Small intestine (tissue), 7 donors: ENCODE results near the gene KPTN. TPM values are rescaled to one million over a fixed set of nuclear protein-coding genes. Genes with fewer than 3 reads are reported as not detected.

Source experiments
- DNase-seq, 2 donors: peaks; one replicate each; pipeline versions ENCODE4 v3.0.0 to v3.0.0-alpha.2; 2013
- FAIRE-seq: peaks from 2 replicates; lab custom pipeline; 2012; peaks lifted over from hg19 to GRCh38; lab: Jason Lieb, UNC
- H3K27ac ChIP-seq, 3 donors: one replicate each; pipeline ENCODE4 v1.5.1; 2013; ENCODE audit warnings: low read length in 2 of 3, mild to moderate bottlenecking in 2 of 3, control low read depth in 1 of 3, inconsistent platforms in 1 of 3, low read depth in 1 of 3, moderate library complexity in 1 of 3
- H3K27me3 ChIP-seq, 3 donors: one replicate each; pipeline ENCODE4 v1.6.1; 2013; ENCODE audit warnings: low read length in 3 of 3, inconsistent platforms in 1 of 3; ENCODE audit not compliant: control insufficient read depth in 3 of 3, insufficient read depth in 3 of 3
- H3K36me3 ChIP-seq, 3 donors: one replicate each; pipeline ENCODE4 v1.6.1; 2013; ENCODE audit warnings: low read length in 3 of 3, inconsistent platforms in 1 of 3, low read depth in 1 of 3, mild to moderate bottlenecking in 1 of 3, moderate library complexity in 1 of 3; ENCODE audit not compliant: control insufficient read depth in 3 of 3, insufficient read depth in 2 of 3
- H3K4me1 ChIP-seq, 3 donors: one replicate each; pipeline ENCODE4 v1.6.1; 2013; ENCODE audit warnings: low read length in 2 of 3, inconsistent platforms in 1 of 3, low read depth in 1 of 3, mild to moderate bottlenecking in 1 of 3, moderate library complexity in 1 of 3; ENCODE audit not compliant: control insufficient read depth in 3 of 3, insufficient read depth in 2 of 3
- H3K4me3 ChIP-seq, 3 donors: one replicate each; pipeline ENCODE4 v1.5.1; 2013; ENCODE audit warnings: low read length in 3 of 3, control low read depth in 1 of 3, inconsistent platforms in 1 of 3, low read depth in 1 of 3, mild to moderate bottlenecking in 1 of 3, moderate library complexity in 1 of 3
- H3K9me3 ChIP-seq, 2 donors: one replicate each; pipeline ENCODE4 v1.6.1; 2013; ENCODE audit warnings: low read depth in 1 of 2, low read length in 1 of 2; ENCODE audit not compliant: control insufficient read depth in 2 of 2, insufficient read depth in 1 of 2
- WGBS, 3 donors: extraction: QIAGEN DNeasy Blood & Tissue Kit; methylation state at CpG; one replicate each; pipeline ENCODE4 v1.1.7; 2013; 5-methylcytosine and 5-hydroxymethylcytosine counted together
- polyA plus RNA-seq, 4 donors: library from polyadenylated mRNA; stranded (reverse) in 3 of 4; unstranded in 1 of 4; fragments of 200-250 nt in 3 of 4; fragments of 120-200 nt in 1 of 4; gene quantifications; one replicate each; pipeline versions ENCODE4 v1.2.1 to v1.2.3, GENCODE V29; 2013
- donor health status: healthy with polysubstance abuse.
- donor health status: control.
- donor health status: control.
- donor health status: Bipolar disorder and iron deficiency.
- donor health status: healthy.

The KPTN gene
- polyA plus RNA-seq, 4 donors: 6.3 to 42.7 (median 27.4) TPM

GRCh38 chr19:47497050-47497766 is 13.2 kb upstream of the KPTN start:
- no peaks in the 10 kb centered on the region for H3K9me3 ChIP-seq
- peaks cover 7 to 93% (median 23%) of the 10 kb centered on the region in 3 donors for H3K36me3 ChIP-seq
- H3K27ac ChIP-seq: no peak overlapping the region
- WGBS, 3 donors: 71 to 83% (median 80%) methylated on average over 22 to 23 of the region's 23 CpGs
- no peak for DNase-seq
- H3K27me3 ChIP-seq: no peaks in the 10 kb centered on the region
- no peak for FAIRE-seq
- no peak overlapping the region for H3K4me3 ChIP-seq
- no peaks in the 10 kb centered on the region for H3K4me1 ChIP-seq

DNA sequence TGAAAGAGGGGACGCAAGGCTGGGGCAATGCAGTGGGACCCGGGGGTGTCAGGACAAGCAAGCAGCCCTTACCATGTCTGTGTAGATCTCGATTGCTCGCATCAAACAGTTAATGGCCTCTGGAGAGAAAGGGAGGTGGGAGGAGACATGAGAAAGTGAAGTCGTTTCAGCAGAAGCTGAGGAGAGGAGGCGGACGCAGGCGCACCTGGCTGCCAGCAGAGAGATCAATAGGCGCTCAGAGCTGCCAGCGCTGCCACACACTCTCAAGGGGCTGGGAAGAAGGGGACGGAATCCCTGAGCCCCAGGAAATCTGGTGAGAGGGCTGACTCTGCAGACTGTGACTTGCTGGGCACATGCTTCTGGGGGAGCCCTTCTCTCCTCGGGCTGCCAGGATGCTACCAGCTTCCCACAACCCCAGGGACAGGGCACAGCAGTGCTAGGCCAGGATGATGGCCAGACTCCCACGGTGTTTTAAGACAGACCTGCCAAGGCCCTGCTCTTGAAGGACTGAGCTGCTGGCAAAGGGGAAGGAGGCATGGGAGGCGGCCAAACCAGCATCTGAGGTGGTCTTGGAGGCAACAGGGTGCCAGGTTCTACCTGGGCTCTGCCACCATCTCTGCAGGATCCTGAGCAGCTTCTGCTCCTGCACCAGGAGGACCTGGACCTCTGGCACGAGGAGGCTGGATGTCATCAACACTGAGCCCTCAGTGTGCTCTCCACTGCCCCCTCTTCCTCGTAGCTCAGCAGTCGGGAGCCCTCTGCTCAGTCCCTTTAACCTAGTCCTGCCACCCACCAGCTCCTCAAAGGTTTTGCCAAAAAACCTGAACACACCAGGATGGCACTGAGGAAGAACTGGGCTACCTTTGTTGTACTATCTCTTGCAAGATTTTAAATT is 11.7 kb upstream of the KPTN start:
- DNase-seq: no peak
- peaks cover 7 to 97% (median 21%) of the 10 kb centered on the region in 3 donors for H3K36me3 ChIP-seq
- H3K4me3 ChIP-seq: no peak overlapping the region
- FAIRE-seq: no peak
- no peak overlapping the region for H3K27ac ChIP-seq
- no peaks in the 10 kb centered on the region for H3K4me1 ChIP-seq
- H3K9me3 ChIP-seq: no peaks in the 10 kb centered on the region
- WGBS, 3 donors: 77 to 88% (median 84%) methylated on average over 17 of the region's 17 CpGs
- no peaks in the 10 kb centered on the region for H3K27me3 ChIP-seq

GRCh38 chr19:47494729-47495128 is 10.7 kb upstream of the KPTN start:
- H3K4me1 ChIP-seq: no peaks in the 10 kb centered on the region
- no peaks in the 10 kb centered on the region for H3K9me3 ChIP-seq
- no peak overlapping the region for H3K4me3 ChIP-seq
- WGBS, 3 donors: 47 to 61% (median 60%) methylated on average over 9 of the region's 9 CpGs
- DNase-seq (no peak), FAIRE-seq (no peak)
- H3K36me3 ChIP-seq: peaks cover 8 to 97% (median 18%) of the 10 kb centered on the region in 3 donors
- no peaks in the 10 kb centered on the region for H3K27me3 ChIP-seq
- H3K27ac ChIP-seq: no peak overlapping the region

- DNase-seq: no peak
- no peaks in the 10 kb centered on the region for H3K4me1 ChIP-seq
- peaks cover 12 to 97% (median 21%) of the 10 kb centered on the region in 3 donors for H3K36me3 ChIP-seq
- no peak for FAIRE-seq
- no peak overlapping the region for H3K27ac ChIP-seq
- H3K9me3 ChIP-seq: no peaks in the 10 kb centered on the region
- no peak overlapping the region for H3K4me3 ChIP-seq
- WGBS, 3 donors: 83 to 95% (median 90%) methylated on average over 5 of the region's 5 CpGs
- no peaks in the 10 kb centered on the region for H3K27me3 ChIP-seq
These were observed 10.2 kb upstream of the KPTN start for GRCh38 chr19:47494211-47494547.

GRCh38 chr19:47493378-47494210 is 9.6 kb upstream of the KPTN start:
- no peak for DNase-seq
- Histone ChIP-seq H3K27me3 (no peaks in the 10 kb centered on the region), H3K36me3 (peaks cover 9 to 96% (median 21%) of the 10 kb centered on the region in 3 donors), H3K4me3 (no peak overlapping the region), H3K9me3 (no peaks in the 10 kb centered on the region), H3K27ac (no peak overlapping the region), H3K4me1 (no peaks in the 10 kb centered on the region)
- 77 to 83% (median 79%) methylated on average over 18 of the region's 18 CpGs for WGBS, 3 donors
- FAIRE-seq: no peak

- Histone ChIP-seq H3K4me1 (no peaks in the 10 kb centered on the region), H3K4me3 (no peak overlapping the region), H3K9me3 (no peaks in the 10 kb centered on the region), H3K27me3 (no peaks in the 10 kb centered on the region), H3K36me3 (peaks cover 9 to 94% (median 19%) of the 10 kb centered on the region in 3 donors), H3K27ac (no peak overlapping the region)
- WGBS, 3 donors: 74 to 83% (median 79%) methylated on average over 20 to 23 of the region's 23 CpGs
- FAIRE-seq (no peak), DNase-seq (no peak)
These were observed 8.8 kb upstream of the KPTN start for GRCh38 chr19:47492571-47493377.

- Histone ChIP-seq H3K4me1 (no peaks in the 10 kb centered on the region), H3K4me3 (no peak overlapping the region), H3K27ac (no peak overlapping the region), H3K36me3 (peaks cover 9 to 94% (median 16%) of the 10 kb centered on the region in 3 donors), H3K27me3 (no peaks in the 10 kb centered on the region), H3K9me3 (no peaks in the 10 kb centered on the region)
- 81 to 85% (median 84%) methylated on average over 10 to 14 of the region's 14 CpGs for WGBS, 3 donors
- FAIRE-seq: no peak
- DNase-seq: no peak
These were observed 8.1 kb upstream of the KPTN start for GRCh38 chr19:47492137-47492533.
